IMR-90 (cell line): ENCODE measurements around the gene ZNF362.
A peak's percentile ranks its signal among the peaks of the same experiment; 100 is the strongest.

ENCODE experiments used
- BHLHE40 ChIP-seq: fragments of 150-350 bp; IDR thresholded peaks from 2 replicates; pipeline ENCODE4 v1.6.1; 2016; ENCODE audit warnings: mild to moderate bottlenecking, low read depth, low read length
- CEBPB ChIP-seq: IDR thresholded peaks from 2 replicates; pipeline ENCODE4 v1.6.1; 2012; ENCODE audit warnings: low read depth, low read length, improper control_type of control experiment
- CHD1 ChIP-seq: IDR thresholded peaks from 2 replicates; pipeline ENCODE4 v1.6.1; 2012; ENCODE audit warnings: low read depth, low read length, improper control_type of control experiment
- CTCF ChIP-seq: conservative IDR thresholded peaks from 2 replicates; pipeline ENCODE4 v1.5.1; 2012; ENCODE audit warnings: mild to moderate bottlenecking, low read depth, low read length, improper control_type of control experiment
- MAFK ChIP-seq: IDR thresholded peaks from 2 replicates; pipeline ENCODE4 v1.6.1; 2012; ENCODE audit warnings: low read depth, low read length, improper control_type of control experiment
- MAZ ChIP-seq: IDR thresholded peaks from 2 replicates; pipeline ENCODE4 v1.6.1; 2012; ENCODE audit warnings: low read depth, mild to moderate bottlenecking, low read length, improper control_type of control experiment, moderate library complexity, borderline replicate concordance
- MXI1 ChIP-seq: IDR thresholded peaks from 2 replicates; pipeline ENCODE4 v1.6.1; 2012; ENCODE audit warnings: low read depth, mild to moderate bottlenecking, low read length, moderate library complexity, borderline replicate concordance
- NFE2L2 ChIP-seq: fragments of 150-350 bp; IDR thresholded peaks from 2 replicates; pipeline ENCODE4 v1.6.1; 2016; ENCODE audit warnings: low read depth, mild to moderate bottlenecking, low read length
- POLR2A ChIP-seq: IDR thresholded peaks from 2 replicates; pipeline ENCODE4 v1.6.1; 2012; ENCODE audit warnings: mild to moderate bottlenecking, low read depth, low read length
- RAD21 ChIP-seq: IDR thresholded peaks from 2 replicates; pipeline ENCODE4 v1.6.1; 2012; ENCODE audit warnings: low read length, improper control_type of control experiment
- RFX5 ChIP-seq: IDR thresholded peaks from 2 replicates; pipeline ENCODE4 v1.8.0; 2012; ENCODE audit warnings: low read depth, mild to moderate bottlenecking, low read length, moderate library complexity
- SMC3 ChIP-seq: fragments of 150-350 bp; IDR thresholded peaks from 2 replicates; pipeline ENCODE4 v1.6.1; 2016; ENCODE audit warnings: low read depth, mild to moderate bottlenecking, antibody characterized with exemption, low read length, moderate library complexity
- USF2 ChIP-seq: fragments of 150-350 bp; IDR thresholded peaks from 2 replicates; pipeline ENCODE4 v1.6.1; 2017; ENCODE audit warnings: mild to moderate bottlenecking, antibody characterized with exemption, low read length, low read depth

GRCh38 chr1:33349081-33349759 is 92.9 kb downstream of the ZNF362 start:
- TF ChIP-seq CTCF = no peak
- no peak for TF ChIP-seq POLR2A
- no peak for TF ChIP-seq MAZ
- no peak for TF ChIP-seq RAD21
- TF ChIP-seq USF2 = no peak
- no peak for TF ChIP-seq MXI1
- no peak for TF ChIP-seq RFX5
- no peak for TF ChIP-seq CEBPB
- no peak for TF ChIP-seq NFE2L2
- TF ChIP-seq MAFK = no peak
- no peak for TF ChIP-seq BHLHE40
- TF ChIP-seq SMC3 = no peak
- 0 out of 2 replicates have a peak, but pooled peaks have one; percentile 2 for TF ChIP-seq CHD1
